Liver (tissue), 9 donors: ENCODE measurements around the gene NCS1. TPM values are rescaled to one million over a fixed set of nuclear protein-coding genes. Genes with fewer than 3 reads are reported as not detected.

Experiments
- DNase-seq: peaks from one replicate; pipeline ENCODE4 v3.0.0-alpha.2; 2017; ENCODE audit warnings: low spot score
- H3K27ac ChIP-seq, 2 donors: one replicate each; pipeline ENCODE4 v1.7.0; 2013; ENCODE audit warnings: inconsistent platforms in 2 of 2, low read length in 2 of 2, control low read depth in 1 of 2, low read depth in 1 of 2, mild to moderate bottlenecking in 1 of 2
- H3K27me3 ChIP-seq, 4 donors: one replicate each; pipeline versions ENCODE4 v1.6.1 to v1.7.0; 2013; ENCODE audit warnings: low read length in 3 of 4, inconsistent platforms in 1 of 4, mild to moderate bottlenecking in 1 of 4, moderate library complexity in 1 of 4; ENCODE audit not compliant: control insufficient read depth in 4 of 4, insufficient read depth in 4 of 4
- H3K36me3 ChIP-seq, 4 donors: one replicate each; pipeline versions ENCODE4 v1.6.1 to v1.7.0; 2013; ENCODE audit warnings: low read length in 3 of 4, mild to moderate bottlenecking in 3 of 4, low read depth in 1 of 4, moderate library complexity in 1 of 4; ENCODE audit not compliant: control insufficient read depth in 4 of 4, insufficient read depth in 3 of 4
- H3K4me1 ChIP-seq, 4 donors: one replicate each; pipeline versions ENCODE4 v1.6.1 to v1.7.0; 2013; ENCODE audit warnings: low read length in 3 of 4, mild to moderate bottlenecking in 3 of 4, moderate library complexity in 1 of 4; ENCODE audit not compliant: control insufficient read depth in 4 of 4, insufficient read depth in 4 of 4
- H3K4me3 ChIP-seq, 3 donors: one replicate each; pipeline versions ENCODE4 v1.6.1 to v1.7.0; 2013; ENCODE audit warnings: low read length in 3 of 3, control low read depth in 1 of 3, low read depth in 1 of 3, mild to moderate bottlenecking in 1 of 3
- H3K9ac ChIP-seq, 2 donors: one replicate each; pipeline ENCODE4 v1.7.0; 2013; ENCODE audit warnings: low read length in 2 of 2, mild to moderate bottlenecking in 2 of 2, moderate library complexity in 2 of 2, control low read depth in 1 of 2, low read depth in 1 of 2
- H3K9me3 ChIP-seq, 4 donors: one replicate each; pipeline versions ENCODE4 v1.6.1 to v1.7.0; 2013; ENCODE audit warnings: low read length in 3 of 4; ENCODE audit not compliant: control insufficient read depth in 4 of 4
- ATF3 ChIP-seq: IDR thresholded peaks from 2 replicates; pipeline ENCODE4 v1.6.1; 2016; ENCODE audit warnings: antibody characterized with exemption
- EGR1 ChIP-seq, 2 donors: IDR thresholded peaks; 2 replicates each; pipeline ENCODE4 v1.6.1; 2016 to 2018; ENCODE audit warnings: antibody characterized with exemption in 2 of 2, low read depth in 2 of 2
- FOXA1 ChIP-seq: IDR thresholded peaks from 2 replicates; pipeline ENCODE4 v1.6.1; 2016; ENCODE audit warnings: antibody characterized with exemption
- FOXA2 ChIP-seq: IDR thresholded peaks from 2 replicates; pipeline ENCODE4 v1.6.1; 2016; ENCODE audit warnings: antibody characterized with exemption
- GABPA ChIP-seq, 2 donors: IDR thresholded peaks in 1 of 2; conservative IDR thresholded peaks in 1 of 2; 2 replicates each; pipeline ENCODE4 v1.6.1; 2016; ENCODE audit warnings: antibody characterized with exemption in 2 of 2, mild to moderate bottlenecking in 1 of 2, moderate library complexity in 1 of 2
- HNF4A ChIP-seq, 2 donors: conservative IDR thresholded peaks; 2 replicates each; pipeline ENCODE4 v1.6.1; 2016; ENCODE audit warnings: antibody characterized with exemption in 2 of 2, mild to moderate bottlenecking in 2 of 2
- HNF4G ChIP-seq: IDR thresholded peaks from 2 replicates; pipeline ENCODE4 v1.6.1; 2016; ENCODE audit warnings: antibody characterized with exemption
- JUND ChIP-seq, 2 donors: IDR thresholded peaks; 2 replicates each; pipeline ENCODE4 v1.6.1; 2016; ENCODE audit warnings: antibody characterized with exemption in 2 of 2
- MAX ChIP-seq: IDR thresholded peaks from 2 replicates; pipeline ENCODE4 v1.6.1; 2016; ENCODE audit warnings: antibody characterized with exemption
- NR2F2 ChIP-seq: IDR thresholded peaks from 2 replicates; pipeline ENCODE4 v1.6.1; 2016; ENCODE audit warnings: antibody characterized with exemption
- RAD21 ChIP-seq, 2 donors: IDR thresholded peaks; 2 replicates each; pipeline ENCODE4 v1.6.1; 2016; ENCODE audit warnings: antibody characterized with exemption in 2 of 2, mild to moderate bottlenecking in 2 of 2
- REST ChIP-seq: IDR thresholded peaks from 2 replicates; pipeline ENCODE4 v1.6.1; 2016; ENCODE audit warnings: antibody characterized with exemption, mild to moderate bottlenecking
- RXRA ChIP-seq, 2 donors: IDR thresholded peaks; 2 replicates each; pipeline ENCODE4 v1.6.1; 2017 to 2018; ENCODE audit warnings: antibody characterized with exemption in 2 of 2, mild to moderate bottlenecking in 1 of 2
- SP1 ChIP-seq: IDR thresholded peaks from 2 replicates; pipeline ENCODE4 v1.6.1; 2018; ENCODE audit warnings: antibody characterized with exemption, mild to moderate bottlenecking
- TAF1 ChIP-seq: conservative IDR thresholded peaks from 2 replicates; pipeline ENCODE4 v1.6.1; 2016; ENCODE audit warnings: antibody characterized with exemption, mild to moderate bottlenecking
- YY1 ChIP-seq: IDR thresholded peaks from 2 replicates; pipeline ENCODE4 v1.6.1; 2016; ENCODE audit warnings: antibody characterized with exemption, mild to moderate bottlenecking
- WGBS: extraction: QIAGEN DNeasy Blood & Tissue Kit; methylation state at CpG from one replicate; pipeline ENCODE4 v1.1.7; 2013; 5-methylcytosine and 5-hydroxymethylcytosine counted together
- polyA plus RNA-seq, 2 donors: library from polyadenylated mRNA; stranded (reverse) in 1 of 2; unstranded in 1 of 2; fragments of 200-250 nt in 1 of 2; fragments of >200 nt in 1 of 2; fragmentation: Nextera tagmentation in 1 of 2; extraction: Ambion mirVana in 1 of 2; gene quantifications; one replicate each; pipeline versions ENCODE4 v1.2.1 to v1.2.3, GENCODE V29; 2013 to 2015
- total RNA-seq, 2 donors: library from RNA; depleted of rRNA; stranded (reverse); fragments of >200 nt; gene quantifications; one replicate each; pipeline ENCODE4 v1.2.3, GENCODE V29; 2014
- TF ChIP-seq, protein P1 (sequence below): IDR thresholded peaks from 2 replicates; pipeline ENCODE4 v1.6.1; 2016; ENCODE audit warnings: antibody characterized with exemption
- TF ChIP-seq, protein P2 (sequence below): fragments of 150-350 bp; IDR thresholded peaks from 2 replicates; pipeline ENCODE4 v1.5.1; 2017; ENCODE audit warnings: improper control_type of control experiment, low read depth, low read length; ENCODE audit not compliant: missing input control
- donor health status: healthy.
- donor health status: healthy.
- donor health status: healthy.
- donor health status: healthy.
- donor health status: healthy.

Gene NCS1
- total and polyA plus RNA-seq, 4 donors: 0.35 to 2.5 (median 1.2) TPM

DNA sequence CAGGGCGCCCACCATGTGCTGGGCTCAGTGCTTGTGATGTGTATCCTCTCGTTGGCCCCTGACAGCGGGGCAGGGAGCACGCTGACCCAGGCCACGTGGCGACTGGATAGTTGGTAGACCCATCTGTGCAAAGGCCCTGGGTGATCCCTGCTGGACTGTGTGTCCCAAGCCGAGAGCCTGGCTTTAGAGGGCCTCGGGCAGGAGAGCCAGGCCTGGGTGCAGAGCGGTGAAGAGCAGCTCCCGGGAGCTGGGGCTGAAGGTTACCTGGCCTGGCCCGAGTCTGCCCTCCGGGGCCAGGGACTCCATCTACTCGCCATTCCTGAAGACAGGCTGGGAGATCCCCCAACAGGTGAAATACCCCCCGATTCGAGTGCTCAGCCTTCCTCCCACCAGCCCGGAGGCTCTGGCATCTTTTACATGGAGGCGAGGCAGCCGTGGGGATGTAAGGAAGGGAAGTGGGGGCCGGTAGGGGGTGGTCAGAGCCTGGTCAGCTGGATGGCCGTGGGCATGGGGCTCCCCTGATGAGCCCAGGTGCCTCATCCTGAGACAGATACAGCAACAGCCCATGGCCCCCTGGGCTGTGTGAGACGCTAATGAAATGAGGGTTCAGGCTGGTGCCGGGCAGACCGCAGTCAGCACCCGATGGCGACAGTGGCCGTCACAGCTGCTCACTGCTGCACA lies 19.0 kb downstream of the NCS1 start:
- H3K27ac ChIP-seq: no peak overlapping the region
- H3K27me3 ChIP-seq: no peaks in the 10 kb centered on the region
- DNase-seq: no peak
- H3K9me3 ChIP-seq: no peaks in the 10 kb centered on the region
- TF ChIP-seq, protein P1, sequence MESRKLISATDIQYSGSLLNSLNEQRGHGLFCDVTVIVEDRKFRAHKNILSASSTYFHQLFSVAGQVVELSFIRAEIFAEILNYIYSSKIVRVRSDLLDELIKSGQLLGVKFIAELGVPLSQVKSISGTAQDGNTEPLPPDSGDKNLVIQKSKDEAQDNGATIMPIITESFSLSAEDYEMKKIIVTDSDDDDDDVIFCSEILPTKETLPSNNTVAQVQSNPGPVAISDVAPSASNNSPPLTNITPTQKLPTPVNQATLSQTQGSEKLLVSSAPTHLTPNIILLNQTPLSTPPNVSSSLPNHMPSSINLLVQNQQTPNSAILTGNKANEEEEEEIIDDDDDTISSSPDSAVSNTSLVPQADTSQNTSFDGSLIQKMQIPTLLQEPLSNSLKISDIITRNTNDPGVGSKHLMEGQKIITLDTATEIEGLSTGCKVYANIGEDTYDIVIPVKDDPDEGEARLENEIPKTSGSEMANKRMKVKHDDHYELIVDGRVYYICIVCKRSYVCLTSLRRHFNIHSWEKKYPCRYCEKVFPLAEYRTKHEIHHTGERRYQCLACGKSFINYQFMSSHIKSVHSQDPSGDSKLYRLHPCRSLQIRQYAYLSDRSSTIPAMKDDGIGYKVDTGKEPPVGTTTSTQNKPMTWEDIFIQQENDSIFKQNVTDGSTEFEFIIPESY: no peak
- TF ChIP-seq TAF1: no peak
- no peak for TF ChIP-seq ATF3
- no peak for TF ChIP-seq RXRA (IDR thresholded peaks at IDR 0.05)
- no peak for TF ChIP-seq MAX
- TF ChIP-seq, protein P2, sequence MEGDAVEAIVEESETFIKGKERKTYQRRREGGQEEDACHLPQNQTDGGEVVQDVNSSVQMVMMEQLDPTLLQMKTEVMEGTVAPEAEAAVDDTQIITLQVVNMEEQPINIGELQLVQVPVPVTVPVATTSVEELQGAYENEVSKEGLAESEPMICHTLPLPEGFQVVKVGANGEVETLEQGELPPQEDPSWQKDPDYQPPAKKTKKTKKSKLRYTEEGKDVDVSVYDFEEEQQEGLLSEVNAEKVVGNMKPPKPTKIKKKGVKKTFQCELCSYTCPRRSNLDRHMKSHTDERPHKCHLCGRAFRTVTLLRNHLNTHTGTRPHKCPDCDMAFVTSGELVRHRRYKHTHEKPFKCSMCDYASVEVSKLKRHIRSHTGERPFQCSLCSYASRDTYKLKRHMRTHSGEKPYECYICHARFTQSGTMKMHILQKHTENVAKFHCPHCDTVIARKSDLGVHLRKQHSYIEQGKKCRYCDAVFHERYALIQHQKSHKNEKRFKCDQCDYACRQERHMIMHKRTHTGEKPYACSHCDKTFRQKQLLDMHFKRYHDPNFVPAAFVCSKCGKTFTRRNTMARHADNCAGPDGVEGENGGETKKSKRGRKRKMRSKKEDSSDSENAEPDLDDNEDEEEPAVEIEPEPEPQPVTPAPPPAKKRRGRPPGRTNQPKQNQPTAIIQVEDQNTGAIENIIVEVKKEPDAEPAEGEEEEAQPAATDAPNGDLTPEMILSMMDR: no peak
- TF ChIP-seq EGR1 (IDR thresholded peaks at IDR 0.05; ENCODE audit: low read depth in 2 of 2): no peak
- TF ChIP-seq REST: no peak
- TF ChIP-seq GABPA (IDR thresholded peaks at IDR 0.05 in 1 of 2, conservative IDR thresholded peaks at IDR 0.05 in 1 of 2): no peak
- no peak for TF ChIP-seq HNF4A (conservative IDR thresholded peaks at IDR 0.05)
- TF ChIP-seq YY1: no peak
- TF ChIP-seq JUND (IDR thresholded peaks at IDR 0.05): no peak
- TF ChIP-seq FOXA1: no peak
- no peak for TF ChIP-seq SP1
- TF ChIP-seq NR2F2: no peak
- no peaks in the 10 kb centered on the region for H3K4me1 ChIP-seq
- 95% methylated on average over 26 of the region's 26 CpGs for WGBS
- no peak overlapping the region for H3K4me3 ChIP-seq
- no peak overlapping the region for H3K9ac ChIP-seq
- no peaks in the 10 kb centered on the region for H3K36me3 ChIP-seq

DNA sequence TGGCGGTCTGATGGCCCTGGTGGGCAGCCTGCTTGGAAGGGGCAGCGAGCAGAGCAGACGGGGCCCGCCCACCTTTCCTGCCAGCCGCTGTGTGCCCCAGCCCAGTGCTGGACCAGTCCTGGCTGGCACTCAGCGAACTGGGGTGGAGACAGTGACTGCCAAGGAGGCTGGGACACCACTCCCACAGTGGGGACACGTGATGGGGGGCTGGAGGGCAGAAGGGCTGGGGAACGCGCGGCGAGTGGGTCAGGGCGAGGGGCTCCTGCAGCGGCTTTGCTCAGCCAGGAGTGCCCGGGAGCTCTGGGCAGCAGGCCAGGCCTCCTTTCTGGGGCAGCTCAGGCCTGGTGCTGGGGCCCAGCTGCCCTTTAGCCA lies 19.5 kb downstream of the NCS1 start:
- 95% methylated on average over 14 of the region's 14 CpGs for WGBS
- Histone ChIP-seq H3K9me3 (no peaks in the 10 kb centered on the region), H3K9ac (no peak overlapping the region), H3K4me1 (no peaks in the 10 kb centered on the region), H3K27ac (no peak overlapping the region), H3K4me3 (no peak overlapping the region), H3K36me3 (no peaks in the 10 kb centered on the region), H3K27me3 (no peaks in the 10 kb centered on the region)
- no peak for DNase-seq
- TF ChIP-seq RAD21 (IDR thresholded peaks at IDR 0.05) (no peak), ATF3 (no peak), FOXA2 (no peak), MAX (no peak), HNF4G (no peak), SP1 (no peak), FOXA1 (no peak), YY1 (no peak), REST (no peak), TAF1 (no peak), JUND (IDR thresholded peaks at IDR 0.05) (no peak), HNF4A (conservative IDR thresholded peaks at IDR 0.05) (no peak), EGR1 (IDR thresholded peaks at IDR 0.05; ENCODE audit: low read depth in 2 of 2) (no peak)
